Measurements from ENCODE around the gene RNF126. TPM values are rescaled to one million over a fixed set of nuclear protein-coding genes. Genes with fewer than 3 reads are reported as not detected.
"Not testable (repeated sequence)": the region's sequence is repeated elsewhere in the genome, so short reads cannot be mapped to it uniquely, and the experiment has no call there.

Gene RNF126
- total RNA-seq, 1 experiment from 2014 or later = 61.2 TPM

- in situ Hi-C loops (cut with HindIII; ENCODE audit: low pct_unique_long_range_greater_than_20kb, low sequenced_read_pairs) = no loop called here
Measured at GRCh38 chr19:703329-703650, 40.3 kb upstream of the RNF126 start.

GRCh38 chr19:702847-703246, 39.8 kb upstream of the RNF126 start:
- ATAC-seq; CTCF ChIA-PET; H3K9me3 ChIP-seq (ENCODE audit: control insufficient read depth, insufficient read depth, low read depth, low read length); in situ Hi-C loops (cut with HindIII; ENCODE audit: low pct_unique_long_range_greater_than_20kb, low sequenced_read_pairs); POLR2A ChIA-PET; intact Hi-C loops (cut with micrococcal nuclease; ENCODE audit: unreplicated experiment); DNase-seq (ENCODE audit: low read depth, low spot score); H3K27me3 ChIP-seq (ENCODE audit: control insufficient read depth, insufficient read depth, low read length); H3K27ac ChIP-seq (ENCODE audit: low read length); H3K4me1 ChIP-seq (ENCODE audit: control insufficient read depth, insufficient read depth, low read length); H3K4me3 ChIP-seq (ENCODE audit: low read depth in 2 of 2, low read length in 2 of 2); H3K36me3 ChIP-seq (ENCODE audit: control insufficient read depth, insufficient read depth, low read length); BruUV-seq (replicated peaks): not testable (repeated sequence)

More at GRCh38 chr19:703329-703650, 40.3 kb upstream of the RNF126 start:
- H3K4me1 ChIP-seq (ENCODE audit: control insufficient read depth, insufficient read depth, low read length) = no peaks in the 10 kb centered on the region
- no peaks in the 10 kb centered on the region for H3K9me3 ChIP-seq (ENCODE audit: control insufficient read depth, insufficient read depth, low read depth, low read length)
- BruUV-seq (replicated peaks) = no TSS peak
- ChIA-PET POLR2A (interaction anchor here (0.8 kb wide), 1 partner anchor 205 kb away, joined by 10 read pairs; no protein-coding TSS in a partner anchor), CTCF (no interaction called here)
- TF ChIP-seq REST (IDR thresholded peaks at IDR 0.05; ENCODE audit: insufficient read depth in 1 of 2, low read depth in 2 of 2, low read length in 1 of 2) (no peak), TCF7L2 (IDR thresholded peaks at IDR 0.05; ENCODE audit: low read depth, low read length) (no peak), SIN3A (IDR thresholded peaks at IDR 0.05; ENCODE audit: borderline replicate concordance, insufficient read depth, low read depth, low read length) (no peak), POLR2AphosphoS5 (IDR thresholded peaks at IDR 0.05; ENCODE audit: low read depth, low read length) (no peak), CTCF (IDR thresholded peaks at IDR 0.05) (no peak)
- H3K36me3 ChIP-seq (ENCODE audit: control insufficient read depth, insufficient read depth, low read length) = no peaks in the 10 kb centered on the region
- DNase-seq (ENCODE audit: low read depth, low spot score) (no peak), ATAC-seq (no peak; the same call in 1 of the 2 replicates)
- intact Hi-C loops (cut with micrococcal nuclease; ENCODE audit: unreplicated experiment) = no loop called here
- peak overlapping the region in 1 of 2 experiments; percentile 32; a peak in 2 of 4 replicates for H3K4me3 ChIP-seq (ENCODE audit: low read depth in 2 of 2, low read length in 2 of 2)
- H3K27ac ChIP-seq (ENCODE audit: low read length) = no peak overlapping the region
- no peaks in the 10 kb centered on the region for H3K27me3 ChIP-seq (ENCODE audit: control insufficient read depth, insufficient read depth, low read length)

GRCh38 chr19:699885-700284, 36.9 kb upstream of the RNF126 start:
- H3K36me3 ChIP-seq (ENCODE audit: control insufficient read depth, insufficient read depth, low read length); H3K9me3 ChIP-seq (ENCODE audit: control insufficient read depth, insufficient read depth, low read depth, low read length); H3K4me3 ChIP-seq (ENCODE audit: low read depth in 2 of 2, low read length in 2 of 2); H3K4me1 ChIP-seq (ENCODE audit: control insufficient read depth, insufficient read depth, low read length); in situ Hi-C loops (cut with HindIII; ENCODE audit: low pct_unique_long_range_greater_than_20kb, low sequenced_read_pairs); H3K27ac ChIP-seq (ENCODE audit: low read length); intact Hi-C loops (cut with micrococcal nuclease; ENCODE audit: unreplicated experiment); ATAC-seq; POLR2A ChIA-PET; DNase-seq (ENCODE audit: low read depth, low spot score); BruUV-seq (replicated peaks); H3K27me3 ChIP-seq (ENCODE audit: control insufficient read depth, insufficient read depth, low read length): not testable (repeated sequence)
- CTCF ChIA-PET = interaction anchor here (0.7 to 1.0 kb wide), 2 partner anchors 10 to 37 kb away, joined by 4 to 9 read pairs; no protein-coding TSS in a partner anchor

- H3K27ac ChIP-seq (ENCODE audit: low read length); intact Hi-C loops (cut with micrococcal nuclease; ENCODE audit: unreplicated experiment); ATAC-seq; DNase-seq (ENCODE audit: low read depth, low spot score); H3K27me3 ChIP-seq (ENCODE audit: control insufficient read depth, insufficient read depth, low read length); H3K36me3 ChIP-seq (ENCODE audit: control insufficient read depth, insufficient read depth, low read length); CTCF ChIA-PET; H3K4me3 ChIP-seq (ENCODE audit: low read depth in 2 of 2, low read length in 2 of 2); H3K9me3 ChIP-seq (ENCODE audit: control insufficient read depth, insufficient read depth, low read depth, low read length); BruUV-seq (replicated peaks); in situ Hi-C loops (cut with HindIII; ENCODE audit: low pct_unique_long_range_greater_than_20kb, low sequenced_read_pairs); POLR2A ChIA-PET; H3K4me1 ChIP-seq (ENCODE audit: control insufficient read depth, insufficient read depth, low read length): not testable (repeated sequence)
Measured at GRCh38 chr19:698529-698928, 35.5 kb upstream of the RNF126 start.

Data from Panc1 (cell line).